ENCODE measurements around the gene PARPBP.
A peak's percentile ranks its signal among the peaks of the same experiment; 100 is the strongest.
"Not testable (repeated sequence)": the region's sequence is repeated elsewhere in the genome, so short reads cannot be mapped to it uniquely, and the experiment has no call there.

The PARPBP gene
- 1.9 to 6.7 (median 4.3) reads per million in 9 experiments for total RNA-seq

GRCh38 chr12:102119674-102120563 lies at the start of gene PARPBP, which contains the start of gene NUP37:
PARPBP (plus strand) TSS chr12:102120183; CDS start chr12:102123889, 3,706 bp downstream.
NUP37 (minus strand) TSS chr12:102120114; CDS start chr12:102118518, 1,596 bp downstream.
- H3K9me3 Mint-ChIP-seq: no peaks in the 10 kb centered on the region
- DNase-seq (peak; percentile 91 to 95 (median 94)), ATAC-seq (replicated peaks) (peak; percentile 90)
- peak within 1 kb of the TSS; percentile 93 to 94 for H3K27ac Mint-ChIP-seq
- peaks cover 25% of the 10 kb centered on the region for H3K36me3 Mint-ChIP-seq (ENCODE audit: insufficient read depth)
- no peaks in the 10 kb centered on the region for H3K27me3 Mint-ChIP-seq
- H3K4me3 Mint-ChIP-seq: peak within 1 kb of the TSS; percentile 82 to 90
- H3K4me1 Mint-ChIP-seq (ENCODE audit: low read depth in 2 of 2): peaks cover 14 to 15% of the 10 kb centered on the region in 2 donors

- H3K9me3 Mint-ChIP-seq; H3K4me1 Mint-ChIP-seq (ENCODE audit: low read depth in 2 of 2); H3K27me3 Mint-ChIP-seq; H3K27ac Mint-ChIP-seq; ATAC-seq (replicated peaks); DNase-seq; H3K4me3 Mint-ChIP-seq: not testable (repeated sequence)
- peaks cover 27% of the 10 kb centered on the region for H3K36me3 Mint-ChIP-seq (ENCODE audit: insufficient read depth)
These were observed 47.9 kb upstream of the PARPBP start for GRCh38 chr12:102072092-102072491.

GRCh38 chr12:102080842-102081241 lies 39.1 kb upstream of the PARPBP start:
- Mint-ChIP-seq H3K27ac (peak overlapping the region in 1 of 2 donors; percentile 5), H3K36me3 (ENCODE audit: insufficient read depth) (peaks cover 30% of the 10 kb centered on the region), H3K4me1 (ENCODE audit: low read depth in 2 of 2) (no peaks in the 10 kb centered on the region), H3K4me3 (no peak overlapping the region), H3K27me3 (no peaks in the 10 kb centered on the region), H3K9me3 (no peaks in the 10 kb centered on the region)
- DNase-seq (no peak), ATAC-seq (replicated peaks) (no peak)

GRCh38 chr12:102089228-102089835 lies 30.7 kb upstream of the PARPBP start:
- not testable (repeated sequence) for H3K27me3 Mint-ChIP-seq; DNase-seq; ATAC-seq (replicated peaks); H3K27ac Mint-ChIP-seq; H3K36me3 Mint-ChIP-seq (ENCODE audit: insufficient read depth); H3K4me3 Mint-ChIP-seq; H3K9me3 Mint-ChIP-seq; H3K4me1 Mint-ChIP-seq (ENCODE audit: low read depth in 2 of 2)

GRCh38 chr12:102093319-102093718 lies 26.7 kb upstream of the PARPBP start:
- H3K9me3 Mint-ChIP-seq: no peaks in the 10 kb centered on the region
- H3K27me3 Mint-ChIP-seq: no peaks in the 10 kb centered on the region
- DNase-seq: no peak
- no peaks in the 10 kb centered on the region for H3K4me1 Mint-ChIP-seq (ENCODE audit: low read depth in 2 of 2)
- H3K36me3 Mint-ChIP-seq (ENCODE audit: insufficient read depth): peaks cover 15% of the 10 kb centered on the region
- ATAC-seq (replicated peaks): no peak
- H3K4me3 Mint-ChIP-seq: no peak overlapping the region
- no peak overlapping the region for H3K27ac Mint-ChIP-seq

- peaks cover 23% of the 10 kb centered on the region for H3K36me3 Mint-ChIP-seq (ENCODE audit: insufficient read depth)
- no peak overlapping the region for H3K27ac Mint-ChIP-seq
- H3K9me3 Mint-ChIP-seq: no peaks in the 10 kb centered on the region
- no peaks in the 10 kb centered on the region for H3K4me1 Mint-ChIP-seq (ENCODE audit: low read depth in 2 of 2)
- DNase-seq (no peak), ATAC-seq (replicated peaks) (no peak)
- H3K4me3 Mint-ChIP-seq: no peak overlapping the region
- H3K27me3 Mint-ChIP-seq: no peaks in the 10 kb centered on the region
These were observed 24.2 kb upstream of the PARPBP start for GRCh38 chr12:102095677-102096263.

GRCh38 chr12:102096855-102097254 lies 23.1 kb upstream of the PARPBP start:
- peaks cover 28% of the 10 kb centered on the region for H3K36me3 Mint-ChIP-seq (ENCODE audit: insufficient read depth)
- DNase-seq: no peak

GRCh38 chr12:102106905-102107304 lies 13.1 kb upstream of the PARPBP start:
- Mint-ChIP-seq H3K4me1 (ENCODE audit: low read depth in 2 of 2) (peaks cover 2 to 16% of the 10 kb centered on the region in 2 donors), H3K9me3 (no peaks in the 10 kb centered on the region), H3K4me3 (no peak overlapping the region), H3K27me3 (no peaks in the 10 kb centered on the region), H3K27ac (no peak overlapping the region), H3K36me3 (ENCODE audit: insufficient read depth) (peaks cover 46% of the 10 kb centered on the region)
- DNase-seq (no peak), ATAC-seq (replicated peaks) (no peak)

More at GRCh38 chr12:102096855-102097254, 23.1 kb upstream of the PARPBP start:
- no peak for ATAC-seq (replicated peaks)
- Mint-ChIP-seq H3K9me3 (no peaks in the 10 kb centered on the region), H3K27ac (no peak overlapping the region), H3K4me3 (no peak overlapping the region), H3K27me3 (no peaks in the 10 kb centered on the region), H3K4me1 (ENCODE audit: low read depth in 2 of 2) (no peaks in the 10 kb centered on the region)

GRCh38 chr12:102107970-102108369 lies 12.0 kb upstream of the PARPBP start:
- no peak for ATAC-seq (replicated peaks)
- Mint-ChIP-seq H3K4me3 (no peak overlapping the region), H3K27ac (no peak overlapping the region), H3K4me1 (ENCODE audit: low read depth in 2 of 2) (peaks cover 2 to 16% of the 10 kb centered on the region in 2 donors), H3K36me3 (ENCODE audit: insufficient read depth) (peaks cover 46% of the 10 kb centered on the region), H3K9me3 (no peaks in the 10 kb centered on the region), H3K27me3 (no peaks in the 10 kb centered on the region)
- DNase-seq: no peak

- Mint-ChIP-seq H3K4me3 (no peak overlapping the region), H3K4me1 (ENCODE audit: low read depth in 2 of 2) (peaks cover 2 to 19% of the 10 kb centered on the region in 2 donors), H3K36me3 (ENCODE audit: insufficient read depth) (peaks cover 30% of the 10 kb centered on the region), H3K27me3 (no peaks in the 10 kb centered on the region), H3K9me3 (no peaks in the 10 kb centered on the region), H3K27ac (no peak overlapping the region)
- DNase-seq (no peak), ATAC-seq (replicated peaks) (no peak)
These were observed 9.2 kb upstream of the PARPBP start for GRCh38 chr12:102110782-102111181.

- Mint-ChIP-seq H3K27ac (no peak overlapping the region), H3K4me3 (no peak overlapping the region), H3K4me1 (ENCODE audit: low read depth in 2 of 2) (peaks cover 2 to 14% of the 10 kb centered on the region in 2 donors), H3K36me3 (ENCODE audit: insufficient read depth) (peaks cover 29% of the 10 kb centered on the region), H3K9me3 (no peaks in the 10 kb centered on the region), H3K27me3 (no peaks in the 10 kb centered on the region)
- no peak for ATAC-seq (replicated peaks)
- DNase-seq: no peak
These were observed 5.8 kb upstream of the PARPBP start for GRCh38 chr12:102114212-102114611.

- DNase-seq (no peak), ATAC-seq (replicated peaks) (no peak)
- no peak overlapping the region for H3K27ac Mint-ChIP-seq
- H3K27me3 Mint-ChIP-seq: no peaks in the 10 kb centered on the region
- peaks cover 14 to 19% of the 10 kb centered on the region in 2 donors for H3K4me1 Mint-ChIP-seq (ENCODE audit: low read depth in 2 of 2)
- peaks cover 25% of the 10 kb centered on the region for H3K36me3 Mint-ChIP-seq (ENCODE audit: insufficient read depth)
- no peak overlapping the region for H3K4me3 Mint-ChIP-seq
- H3K9me3 Mint-ChIP-seq: no peaks in the 10 kb centered on the region
These were observed 3.6 kb upstream of the PARPBP start for GRCh38 chr12:102116392-102116791.

GRCh38 chr12:102118874-102119273 lies 1.1 kb upstream of the PARPBP start:
- peaks cover 14 to 19% of the 10 kb centered on the region in 2 donors for H3K4me1 Mint-ChIP-seq (ENCODE audit: low read depth in 2 of 2)
- no peaks in the 10 kb centered on the region for H3K27me3 Mint-ChIP-seq
- H3K36me3 Mint-ChIP-seq (ENCODE audit: insufficient read depth): peaks cover 25% of the 10 kb centered on the region
- H3K4me3 Mint-ChIP-seq: peak overlapping the region; percentile 82 to 90
- H3K27ac Mint-ChIP-seq: peak overlapping the region in 1 of 2 donors; percentile 94
- DNase-seq (no peak), ATAC-seq (replicated peaks) (no peak)
- H3K9me3 Mint-ChIP-seq: no peaks in the 10 kb centered on the region
